ENCODE results near the gene NUP42. TPM values are rescaled to one million over a fixed set of nuclear protein-coding genes. Genes with fewer than 3 reads are reported as not detected.

The NUP42 gene
- total RNA-seq: 19.8 and 28.7 TPM in 2 replicates

GRCh38 chr7:23181684-23182553 lies at the start of gene NUP42:
TSS of gene NUP42 (plus strand) at chr7:23182048. CDS start at chr7:23182086, 38 bp downstream.

GRCh38 chr7:23246555-23246954 lies 64.7 kb downstream of the NUP42 start, which contains the start of gene GPNMB:
TSS of gene GPNMB (plus strand) at chr7:23246775. CDS start at chr7:23246858, 83 bp downstream.

Other genes with a start within 250 kb of the NUP42 start
- gene HYCC1, start 167.9 kb upstream of the NUP42 start, total RNA-seq: 28.2 and 57.3 TPM in 2 replicates
- gene KLHL7, start 76.3 kb upstream of the NUP42 start, total RNA-seq: 19.1 and 25.6 TPM in 2 replicates
- gene GPNMB, start 64.7 kb downstream of the NUP42 start, total RNA-seq: 0.31 and 0.32 TPM in 2 replicates
- gene MALSU1, start 117.3 kb downstream of the NUP42 start, total RNA-seq: 67.0 and 78.4 TPM in 2 replicates

Measured in bladder microvascular endothelial cell (primary cell).